Breast epithelium (tissue), 3 donors: ENCODE data around the gene NDUFS8.

ENCODE experiments used
- POLR2A ChIP-seq: fragments of 450-650 bp; IDR thresholded peaks from one replicate; pipeline ENCODE4 v1.6.1; 2016; ENCODE audit warnings: antibody characterized with exemption, mild to moderate bottlenecking, moderate library complexity
- POLR2AphosphoS5 ChIP-seq, 3 donors: sonication (generic); formaldehyde crosslinking; IDR thresholded peaks; one replicate each; pipeline ENCODE4 v1.6.1; 2017; ENCODE audit warnings: antibody characterized with exemption in 3 of 3
- TF ChIP-seq, protein P1 (sequence below), 3 donors: fragments of 450-650 bp; IDR thresholded peaks; one replicate each; pipeline ENCODE4 v1.5.1; 2016 to 2017; ENCODE audit warnings: antibody characterized with exemption in 3 of 3, mild to moderate bottlenecking in 3 of 3, moderate library complexity in 3 of 3

- TF ChIP-seq, protein P1, sequence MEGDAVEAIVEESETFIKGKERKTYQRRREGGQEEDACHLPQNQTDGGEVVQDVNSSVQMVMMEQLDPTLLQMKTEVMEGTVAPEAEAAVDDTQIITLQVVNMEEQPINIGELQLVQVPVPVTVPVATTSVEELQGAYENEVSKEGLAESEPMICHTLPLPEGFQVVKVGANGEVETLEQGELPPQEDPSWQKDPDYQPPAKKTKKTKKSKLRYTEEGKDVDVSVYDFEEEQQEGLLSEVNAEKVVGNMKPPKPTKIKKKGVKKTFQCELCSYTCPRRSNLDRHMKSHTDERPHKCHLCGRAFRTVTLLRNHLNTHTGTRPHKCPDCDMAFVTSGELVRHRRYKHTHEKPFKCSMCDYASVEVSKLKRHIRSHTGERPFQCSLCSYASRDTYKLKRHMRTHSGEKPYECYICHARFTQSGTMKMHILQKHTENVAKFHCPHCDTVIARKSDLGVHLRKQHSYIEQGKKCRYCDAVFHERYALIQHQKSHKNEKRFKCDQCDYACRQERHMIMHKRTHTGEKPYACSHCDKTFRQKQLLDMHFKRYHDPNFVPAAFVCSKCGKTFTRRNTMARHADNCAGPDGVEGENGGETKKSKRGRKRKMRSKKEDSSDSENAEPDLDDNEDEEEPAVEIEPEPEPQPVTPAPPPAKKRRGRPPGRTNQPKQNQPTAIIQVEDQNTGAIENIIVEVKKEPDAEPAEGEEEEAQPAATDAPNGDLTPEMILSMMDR (IDR thresholded peaks at IDR 0.05): no peak
- no peak for TF ChIP-seq POLR2A
- TF ChIP-seq POLR2AphosphoS5 (IDR thresholded peaks at IDR 0.05): no peak
Measured at GRCh38 chr11:68014947-68015447, 15.5 kb upstream of the NDUFS8 start.
